ENCODE results near the gene SIRT6.
"Not testable (repeated sequence)": the region's sequence is repeated elsewhere in the genome, so short reads cannot be mapped to it uniquely, and the experiment has no call there.

SIRT6 gene

GRCh38 chr19:4174213-4174894 lies 8.0 kb downstream of the SIRT6 start:
- Mint-ChIP-seq H3K4me1 (ENCODE audit: low read depth) (peaks cover 6% of the 10 kb centered on the region), H3K4me3 (no peak overlapping the region), H3K9me3 (no peaks in the 10 kb centered on the region), H3K27ac (no peak overlapping the region), H3K27me3 (ENCODE audit: low read depth) (peaks cover 7% of the 10 kb centered on the region), H3K36me3 (ENCODE audit: low read depth) (peaks cover 4% of the 10 kb centered on the region)

GRCh38 chr19:4173479-4174212 lies 8.7 kb downstream of the SIRT6 start:
- H3K9me3 Mint-ChIP-seq = no peaks in the 10 kb centered on the region
- H3K36me3 Mint-ChIP-seq (ENCODE audit: low read depth) = peaks cover 2% of the 10 kb centered on the region
- H3K27ac Mint-ChIP-seq = no peak overlapping the region
- peaks cover 4% of the 10 kb centered on the region for H3K4me1 Mint-ChIP-seq (ENCODE audit: low read depth)
- peaks cover 7% of the 10 kb centered on the region for H3K27me3 Mint-ChIP-seq (ENCODE audit: low read depth)
- no peak overlapping the region for H3K4me3 Mint-ChIP-seq

GRCh38 chr19:4172861-4173473 lies 9.4 kb downstream of the SIRT6 start:
- Mint-ChIP-seq H3K4me3 (no peak overlapping the region), H3K9me3 (no peaks in the 10 kb centered on the region)

GRCh38 chr19:4171676-4172075 lies 10.7 kb downstream of the SIRT6 start:
- no peaks in the 10 kb centered on the region for H3K36me3 Mint-ChIP-seq (ENCODE audit: low read depth)
- no peak overlapping the region for H3K4me3 Mint-ChIP-seq
- peaks cover 7% of the 10 kb centered on the region for H3K27me3 Mint-ChIP-seq (ENCODE audit: low read depth)
- no peak overlapping the region for H3K27ac Mint-ChIP-seq
- H3K9me3 Mint-ChIP-seq = no peaks in the 10 kb centered on the region
- H3K4me1 Mint-ChIP-seq (ENCODE audit: low read depth) = peaks cover 4% of the 10 kb centered on the region

More at GRCh38 chr19:4172861-4173473, 9.4 kb downstream of the SIRT6 start:
- peaks cover 7% of the 10 kb centered on the region for H3K27me3 Mint-ChIP-seq (ENCODE audit: low read depth)
- no peak overlapping the region for H3K27ac Mint-ChIP-seq
- peaks cover 4% of the 10 kb centered on the region for H3K4me1 Mint-ChIP-seq (ENCODE audit: low read depth)
- H3K36me3 Mint-ChIP-seq (ENCODE audit: low read depth) = peaks cover 2% of the 10 kb centered on the region

- H3K27me3 Mint-ChIP-seq (ENCODE audit: low read depth) = no peaks in the 10 kb centered on the region
- no peaks in the 10 kb centered on the region for H3K9me3 Mint-ChIP-seq
- H3K36me3 Mint-ChIP-seq (ENCODE audit: low read depth) = no peaks in the 10 kb centered on the region
- no peaks in the 10 kb centered on the region for H3K4me1 Mint-ChIP-seq (ENCODE audit: low read depth)
- H3K4me3 Mint-ChIP-seq = no peak overlapping the region
- no peak overlapping the region for H3K27ac Mint-ChIP-seq
Measured at GRCh38 chr19:4164262-4164661, 18.1 kb downstream of the SIRT6 start.

GRCh38 chr19:4161415-4162077 lies 20.8 kb downstream of the SIRT6 start:
- no peaks in the 10 kb centered on the region for H3K36me3 Mint-ChIP-seq (ENCODE audit: low read depth)
- H3K4me1 Mint-ChIP-seq (ENCODE audit: low read depth) = no peaks in the 10 kb centered on the region
- H3K4me3 Mint-ChIP-seq = no peak overlapping the region
- H3K9me3 Mint-ChIP-seq = no peaks in the 10 kb centered on the region
- no peak overlapping the region for H3K27ac Mint-ChIP-seq
- no peaks in the 10 kb centered on the region for H3K27me3 Mint-ChIP-seq (ENCODE audit: low read depth)

GRCh38 chr19:4157971-4158370 lies 24.4 kb downstream of the SIRT6 start:
- H3K4me3 Mint-ChIP-seq; H3K9me3 Mint-ChIP-seq; H3K4me1 Mint-ChIP-seq (ENCODE audit: low read depth); H3K36me3 Mint-ChIP-seq (ENCODE audit: low read depth); H3K27ac Mint-ChIP-seq; H3K27me3 Mint-ChIP-seq (ENCODE audit: low read depth): not testable (repeated sequence)

GRCh38 chr19:4157164-4157563 lies 25.2 kb downstream of the SIRT6 start:
- Mint-ChIP-seq H3K9me3 (no peaks in the 10 kb centered on the region), H3K27me3 (ENCODE audit: low read depth) (peaks cover 3% of the 10 kb centered on the region), H3K4me1 (ENCODE audit: low read depth) (peaks cover 7% of the 10 kb centered on the region), H3K27ac (no peak overlapping the region), H3K36me3 (ENCODE audit: low read depth) (no peaks in the 10 kb centered on the region), H3K4me3 (no peak overlapping the region)

GRCh38 chr19:4154571-4155312 lies 27.6 kb downstream of the SIRT6 start:
- Mint-ChIP-seq H3K27ac (no peak overlapping the region), H3K27me3 (ENCODE audit: low read depth) (peaks cover 3% of the 10 kb centered on the region), H3K9me3 (no peaks in the 10 kb centered on the region), H3K4me3 (no peak overlapping the region), H3K36me3 (ENCODE audit: low read depth) (no peaks in the 10 kb centered on the region), H3K4me1 (ENCODE audit: low read depth) (peaks cover 7% of the 10 kb centered on the region)

GRCh38 chr19:4152241-4152998 lies 29.9 kb downstream of the SIRT6 start:
- H3K4me3 Mint-ChIP-seq = no peak overlapping the region
- H3K36me3 Mint-ChIP-seq (ENCODE audit: low read depth) = no peaks in the 10 kb centered on the region
- H3K27me3 Mint-ChIP-seq (ENCODE audit: low read depth) = peaks cover 3% of the 10 kb centered on the region
- H3K4me1 Mint-ChIP-seq (ENCODE audit: low read depth) = peaks cover 7% of the 10 kb centered on the region
- no peaks in the 10 kb centered on the region for H3K9me3 Mint-ChIP-seq
- no peak overlapping the region for H3K27ac Mint-ChIP-seq

GRCh38 chr19:4151623-4152022 lies 30.7 kb downstream of the SIRT6 start:
- Mint-ChIP-seq H3K9me3 (no peaks in the 10 kb centered on the region), H3K27ac (no peak overlapping the region), H3K4me3 (no peak overlapping the region), H3K36me3 (ENCODE audit: low read depth) (no peaks in the 10 kb centered on the region), H3K27me3 (ENCODE audit: low read depth) (peaks cover 3% of the 10 kb centered on the region), H3K4me1 (ENCODE audit: low read depth) (peaks cover 7% of the 10 kb centered on the region)

GRCh38 chr19:4149518-4150288 lies 32.7 kb downstream of the SIRT6 start:
- Mint-ChIP-seq H3K4me1 (ENCODE audit: low read depth) (peaks cover 7% of the 10 kb centered on the region), H3K36me3 (ENCODE audit: low read depth) (no peaks in the 10 kb centered on the region), H3K4me3 (no peak overlapping the region), H3K9me3 (no peaks in the 10 kb centered on the region), H3K27ac (no peak overlapping the region), H3K27me3 (ENCODE audit: low read depth) (peaks cover 4% of the 10 kb centered on the region)

GRCh38 chr19:4144666-4145249 lies 37.6 kb downstream of the SIRT6 start:
- Mint-ChIP-seq H3K9me3 (no peaks in the 10 kb centered on the region), H3K27me3 (ENCODE audit: low read depth) (peaks cover 11% of the 10 kb centered on the region), H3K4me3 (no peak overlapping the region), H3K27ac (no peak overlapping the region), H3K4me1 (ENCODE audit: low read depth) (peaks cover 5% of the 10 kb centered on the region), H3K36me3 (ENCODE audit: low read depth) (no peaks in the 10 kb centered on the region)
